DOHH2 (cell line): Measurements from ENCODE around the gene SCD.

ENCODE experiments used
- H3F3A ChIP-seq: fragments of 200-600 bp; sonication (generic), shearing (Covaris generic); 2 replicates; pipeline ENCODE4 v1.6.0; 2016; ENCODE audit warnings: antibody characterized with exemption, mild to moderate bottlenecking; ENCODE audit not compliant: control insufficient read depth, insufficient read depth
- H3K27ac ChIP-seq: fragments of 200-600 bp; sonication (generic); 2 replicates; pipeline ENCODE4 v1.5.1; 2014; ENCODE audit warnings: low read depth, mild to moderate bottlenecking, low read length, moderate library complexity
- H3K27me3 ChIP-seq: fragments of 200-600 bp; sonication (generic); 2 replicates; pipeline ENCODE4 v1.6.1; 2014; ENCODE audit warnings: mild to moderate bottlenecking, low read length, mixed read lengths; ENCODE audit not compliant: control insufficient read depth
- H3K36me3 ChIP-seq: fragments of 200-600 bp; sonication (generic); 2 replicates; pipeline ENCODE4 v1.6.1; 2014; ENCODE audit warnings: mild to moderate bottlenecking, low read length, moderate library complexity, mixed read lengths; ENCODE audit not compliant: control insufficient read depth
- H3K4me1 ChIP-seq: fragments of 200-600 bp; sonication (generic); 2 replicates; pipeline ENCODE4 v1.6.1; 2014; ENCODE audit warnings: mild to moderate bottlenecking, low read length, mixed read lengths; ENCODE audit not compliant: control insufficient read depth
- H3K4me2 ChIP-seq: fragments of 200-600 bp; sonication (generic); 2 replicates; pipeline ENCODE4 v1.6.0; 2014; ENCODE audit warnings: mild to moderate bottlenecking, low read length, moderate library complexity
- H3K4me3 ChIP-seq: fragments of 200-600 bp; sonication (generic); 2 replicates; pipeline ENCODE4 v1.5.1; 2014; ENCODE audit warnings: mild to moderate bottlenecking, low read length, mixed read lengths
- H3K79me2 ChIP-seq: fragments of 200-600 bp; sonication (generic); 2 replicates; pipeline ENCODE4 v1.6.1; 2014; ENCODE audit warnings: mild to moderate bottlenecking, low read length, mixed read lengths; ENCODE audit not compliant: control insufficient read depth
- H3K9me2 ChIP-seq: fragments of 200-600 bp; sonication (generic); replicated peaks from 2 replicates; pipeline ENCODE4 v1.6.1; 2014; ENCODE audit warnings: mild to moderate bottlenecking, low read length, mixed read lengths; ENCODE audit not compliant: control insufficient read depth
- H3K9me3 ChIP-seq: fragments of 200-600 bp; sonication (generic); 2 replicates; pipeline ENCODE4 v1.6.1; 2014; ENCODE audit warnings: antibody characterized with exemption, low read length, mixed read lengths; ENCODE audit not compliant: control insufficient read depth, insufficient read depth
- H4K20me1 ChIP-seq: fragments of 200-600 bp; sonication (generic); 2 replicates; pipeline ENCODE4 v1.6.0; 2014; ENCODE audit warnings: low read depth, mild to moderate bottlenecking, antibody characterized with exemption, low read length, moderate library complexity; ENCODE audit not compliant: control insufficient read depth, insufficient read depth
- CTCF ChIP-seq: fragments of 200-600 bp; sonication (generic); IDR thresholded peaks from one replicate; pipeline ENCODE4 v1.5.1; 2014; ENCODE audit warnings: antibody characterized with exemption, mild to moderate bottlenecking, low read depth, low read length; ENCODE audit not compliant: poor library complexity, severe bottlenecking
- EZH2phosphoT487 ChIP-seq: fragments of 200-600 bp; sonication (generic); IDR thresholded peaks from 2 replicates; pipeline ENCODE4 v1.6.1; 2017; ENCODE audit warnings: borderline replicate concordance, mild to moderate bottlenecking, antibody characterized with exemption, low read length, moderate library complexity, mixed read lengths

SCD gene

GRCh38 chr10:100396605-100397004, 49.6 kb downstream of the SCD start:
- Histone ChIP-seq H3K9me2 (no peaks in the 10 kb centered on the region), H3K27ac (no peak overlapping the region), H3K27me3 (no peaks in the 10 kb centered on the region), H3K79me2 (no peaks in the 10 kb centered on the region), H3K9me3 (no peaks in the 10 kb centered on the region), H4K20me1 (no peaks in the 10 kb centered on the region), H3K4me2 (no peak overlapping the region), H3F3A (no peaks in the 10 kb centered on the region), H3K4me3 (no peak overlapping the region), H3K36me3 (no peaks in the 10 kb centered on the region), H3K4me1 (no peaks in the 10 kb centered on the region)
- no peak for TF ChIP-seq CTCF
- TF ChIP-seq EZH2phosphoT487 = no peak

- H3K9me2 ChIP-seq = no peaks in the 10 kb centered on the region
- H3K79me2 ChIP-seq = no peaks in the 10 kb centered on the region
- no peaks in the 10 kb centered on the region for H3F3A ChIP-seq
- TF ChIP-seq CTCF (no peak), EZH2phosphoT487 (no peak)
- H3K4me1 ChIP-seq = no peaks in the 10 kb centered on the region
- H3K4me2 ChIP-seq = no peak overlapping the region
- no peak overlapping the region for H3K4me3 ChIP-seq
- H3K27me3 ChIP-seq = no peaks in the 10 kb centered on the region
- H3K27ac ChIP-seq = no peak overlapping the region
- H3K9me3 ChIP-seq = no peaks in the 10 kb centered on the region
- no peaks in the 10 kb centered on the region for H3K36me3 ChIP-seq
- H4K20me1 ChIP-seq = no peaks in the 10 kb centered on the region
Measured at GRCh38 chr10:100401631-100402328, 54.7 kb downstream of the SCD start.

- H3F3A ChIP-seq = no peaks in the 10 kb centered on the region
- H3K4me1 ChIP-seq = no peaks in the 10 kb centered on the region
- H3K9me3 ChIP-seq = no peaks in the 10 kb centered on the region
- no peak overlapping the region for H3K4me2 ChIP-seq
- H3K27ac ChIP-seq = no peak overlapping the region
- TF ChIP-seq CTCF (no peak), EZH2phosphoT487 (no peak)
- H3K27me3 ChIP-seq = no peaks in the 10 kb centered on the region
- no peaks in the 10 kb centered on the region for H3K36me3 ChIP-seq
- no peaks in the 10 kb centered on the region for H4K20me1 ChIP-seq
- H3K79me2 ChIP-seq = no peaks in the 10 kb centered on the region
- no peaks in the 10 kb centered on the region for H3K9me2 ChIP-seq
- H3K4me3 ChIP-seq = no peak overlapping the region
Measured at GRCh38 chr10:100403734-100404133, 56.7 kb downstream of the SCD start.
